Effector memory CD8-positive, alpha-beta T cell (primary cell): ENCODE data around the gene SAMHD1.
"Not testable (repeated sequence)": the region's sequence is repeated elsewhere in the genome, so short reads cannot be mapped to it uniquely, and the experiment has no call there.

ENCODE experiments used
- ATAC-seq: fragments of 150-1000 bp; cut with Tn5 transposase; replicated peaks from 2 replicates; pipeline ENCODE4 v1.10.0; 2021; ENCODE audit warnings: mild to moderate bottlenecking, moderate library complexity
- DNase-seq, 3 experiments: peaks; one replicate each; pipeline ENCODE4 v3.0.0; 2021
- H3K27ac Mint-ChIP-seq, 2 donors: one replicate each; pipeline ENCODE4 v1.8.0; 2022; ENCODE audit warnings: mild to moderate bottlenecking in 2 of 2, mixed read lengths in 2 of 2, moderate library complexity in 2 of 2
- H3K27me3 Mint-ChIP-seq, 2 donors: one replicate each; pipeline ENCODE4 v1.8.0; 2022; ENCODE audit warnings: mixed read lengths in 2 of 2
- H3K36me3 Mint-ChIP-seq: one replicate; pipeline ENCODE4 v1.8.0; 2022; ENCODE audit warnings: mild to moderate bottlenecking, moderate library complexity, mixed read lengths; ENCODE audit not compliant: insufficient read depth
- H3K4me1 Mint-ChIP-seq, 2 donors: one replicate each; pipeline ENCODE4 v1.8.0; 2022; ENCODE audit warnings: low read depth in 2 of 2, mixed read lengths in 2 of 2
- H3K4me3 Mint-ChIP-seq, 2 donors: one replicate each; pipeline ENCODE4 v1.8.0; 2022; ENCODE audit warnings: mild to moderate bottlenecking in 2 of 2, mixed read lengths in 2 of 2, moderate library complexity in 2 of 2
- H3K9me3 Mint-ChIP-seq, 2 donors: one replicate each; pipeline ENCODE4 v1.8.0; 2022; ENCODE audit warnings: mixed read lengths in 2 of 2

Gene SAMHD1

DNA sequence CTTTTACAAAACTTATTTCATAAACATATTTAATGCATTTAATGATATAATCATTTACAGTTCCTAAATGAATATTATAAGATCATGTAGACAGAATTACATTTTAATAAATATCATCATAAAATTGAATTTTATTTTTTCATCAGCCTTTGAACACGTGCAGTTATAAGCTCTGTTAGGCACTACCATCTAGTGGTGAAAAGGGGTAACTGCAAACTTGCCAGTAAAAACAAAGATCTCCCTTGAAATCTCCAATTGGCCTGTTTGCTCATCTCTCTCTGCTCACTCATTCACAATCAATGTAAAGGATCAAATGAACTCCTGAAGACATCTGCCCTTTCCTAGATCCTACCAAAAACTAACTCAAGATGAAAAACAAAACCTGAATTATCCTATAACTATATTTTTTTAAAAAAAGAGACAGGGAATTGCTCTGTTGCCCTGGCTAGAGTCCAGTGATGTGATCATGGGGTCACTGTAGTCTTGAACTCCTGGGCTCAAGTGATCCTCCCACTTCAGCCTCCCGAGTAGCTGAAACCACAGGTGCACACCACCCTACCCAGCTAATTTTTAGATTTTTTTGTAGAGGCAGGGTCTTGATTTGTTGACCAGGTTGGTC, 31.7 kb downstream of the SAMHD1 start:
- peak; percentile 66 for ATAC-seq
- H3K4me3 Mint-ChIP-seq: no peak overlapping the region
- H3K9me3 Mint-ChIP-seq: no peaks in the 10 kb centered on the region
- peaks cover 3 to 17% of the 10 kb centered on the region in 2 donors for H3K4me1 Mint-ChIP-seq
- H3K27me3 Mint-ChIP-seq: no peaks in the 10 kb centered on the region
- peak overlapping the region; percentile 71 to 80 for H3K27ac Mint-ChIP-seq
- H3K36me3 Mint-ChIP-seq: peaks cover 99% of the 10 kb centered on the region
- peak; percentile 38 to 46 (median 41) for DNase-seq

DNA sequence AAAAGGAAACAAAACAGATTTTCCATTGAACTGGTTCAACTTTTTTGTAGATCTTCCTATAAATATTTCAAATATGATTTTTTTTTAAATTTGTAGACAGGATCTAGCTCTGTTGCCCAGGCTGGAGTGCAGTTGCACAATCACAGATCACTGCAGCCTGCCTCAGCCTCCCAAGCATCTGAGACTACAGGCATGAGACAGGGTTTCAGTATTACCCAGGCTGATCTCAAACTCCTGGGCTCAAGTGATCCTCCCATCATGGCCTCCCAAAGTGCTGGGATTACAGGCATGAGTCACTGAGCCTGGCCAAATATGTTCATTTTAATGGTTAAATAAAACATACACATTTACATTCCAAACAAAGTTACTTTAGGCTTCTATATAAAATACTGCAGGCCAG, 33.6 kb downstream of the SAMHD1 start:
- Mint-ChIP-seq H3K27ac (no peak overlapping the region), H3K27me3 (no peaks in the 10 kb centered on the region), H3K36me3 (peaks cover 100% of the 10 kb centered on the region), H3K4me3 (no peak overlapping the region), H3K9me3 (no peaks in the 10 kb centered on the region), H3K4me1 (peaks cover 3% of the 10 kb centered on the region in 2 donors)
- no peak for DNase-seq
- ATAC-seq: no peak

DNA sequence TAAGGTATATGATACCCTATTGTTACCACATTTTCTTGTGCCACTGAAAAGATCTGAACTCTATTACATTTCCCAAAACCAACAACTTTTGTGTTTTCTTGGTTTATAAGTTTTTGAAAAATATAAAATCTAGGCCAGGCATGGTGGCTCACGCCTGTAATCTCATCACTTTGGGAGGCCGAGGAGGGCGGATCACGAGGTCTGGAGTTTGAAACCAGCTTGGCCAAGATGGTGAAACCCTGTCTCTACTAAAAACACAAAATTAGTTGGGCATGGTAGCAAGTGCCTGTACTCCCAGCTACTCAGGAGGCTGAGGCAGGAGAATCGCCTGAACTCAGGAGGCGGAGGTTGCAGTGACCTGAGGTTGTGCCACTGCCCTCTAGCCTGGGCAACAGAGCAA, 34.3 kb downstream of the SAMHD1 start:
- H3K4me3 Mint-ChIP-seq: no peak overlapping the region
- H3K27ac Mint-ChIP-seq: no peak overlapping the region
- no peaks in the 10 kb centered on the region for H3K9me3 Mint-ChIP-seq
- ATAC-seq (no peak), DNase-seq (no peak)
- no peaks in the 10 kb centered on the region for H3K27me3 Mint-ChIP-seq
- peaks cover 100% of the 10 kb centered on the region for H3K36me3 Mint-ChIP-seq
- peaks cover 3 to 5% of the 10 kb centered on the region in 2 donors for H3K4me1 Mint-ChIP-seq

DNA sequence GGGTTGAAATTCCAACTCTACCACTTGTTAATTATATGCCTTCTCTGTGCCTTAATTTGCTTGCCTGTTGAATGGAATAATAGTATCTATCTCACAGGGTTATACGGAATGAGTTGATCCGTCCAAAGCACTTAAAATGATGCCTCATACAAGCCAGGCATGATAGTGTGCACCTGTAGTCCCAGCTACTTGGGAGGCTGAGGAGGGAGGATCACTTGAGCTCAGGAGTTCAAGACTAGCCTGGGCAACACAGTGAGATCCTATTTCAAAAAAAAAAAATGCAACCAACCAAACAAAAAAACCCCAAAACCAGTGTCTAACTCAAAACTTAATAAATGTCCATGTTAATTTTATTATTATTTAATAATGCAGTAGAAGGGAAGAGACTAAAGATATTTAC, 35.3 kb downstream of the SAMHD1 start:
- peaks cover 4 to 9% of the 10 kb centered on the region in 2 donors for H3K4me1 Mint-ChIP-seq
- H3K9me3 Mint-ChIP-seq: no peaks in the 10 kb centered on the region
- no peaks in the 10 kb centered on the region for H3K27me3 Mint-ChIP-seq
- H3K4me3 Mint-ChIP-seq: no peak overlapping the region
- DNase-seq (no peak), ATAC-seq (no peak)
- H3K36me3 Mint-ChIP-seq: peaks cover 100% of the 10 kb centered on the region
- no peak overlapping the region for H3K27ac Mint-ChIP-seq

DNA sequence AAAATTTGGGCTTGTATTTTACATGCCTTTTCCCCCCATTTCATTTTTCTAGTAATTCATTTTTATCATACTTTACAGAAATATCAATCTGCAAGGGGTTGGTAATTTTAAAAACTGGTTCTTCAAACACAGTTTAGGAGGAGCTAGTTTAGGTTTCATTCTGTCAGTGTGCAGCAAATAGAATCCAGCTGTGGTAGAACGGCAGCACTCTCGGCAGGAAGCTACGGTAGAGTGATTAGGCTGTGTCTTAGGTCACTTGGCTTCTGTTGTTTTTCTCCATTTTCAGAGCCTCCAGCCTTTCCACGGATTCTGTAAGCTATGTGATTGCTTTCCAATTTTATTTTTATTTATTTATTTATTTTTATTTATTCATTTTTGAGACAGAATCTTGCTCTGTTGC, 42.9 kb downstream of the SAMHD1 start:
- Mint-ChIP-seq H3K27me3 (no peaks in the 10 kb centered on the region), H3K27ac (no peak overlapping the region), H3K4me1 (peaks cover 7 to 23% of the 10 kb centered on the region in 2 donors), H3K36me3 (peaks cover 98% of the 10 kb centered on the region), H3K9me3 (no peaks in the 10 kb centered on the region), H3K4me3 (no peak overlapping the region)
- ATAC-seq (no peak), DNase-seq (no peak)

DNA sequence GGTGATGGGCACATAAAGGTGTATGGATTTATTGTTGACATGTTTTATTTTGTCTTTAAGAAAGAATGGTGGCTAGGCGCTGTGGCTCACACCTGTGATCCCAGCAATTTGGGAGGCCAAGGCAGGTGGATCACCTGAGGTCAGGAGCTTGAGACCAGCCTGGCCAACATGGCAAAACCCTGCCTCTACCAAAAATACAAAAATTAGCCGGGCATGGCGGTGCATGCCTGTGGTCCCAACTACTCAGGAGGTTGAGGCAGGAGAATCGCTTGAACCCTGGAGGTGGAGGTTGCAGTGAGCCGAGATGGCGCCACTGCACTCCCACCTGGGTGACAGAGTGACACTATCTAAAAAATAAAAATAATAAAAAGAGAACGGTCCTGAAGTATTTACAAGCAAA, 45.4 kb downstream of the SAMHD1 start:
- peaks cover 96% of the 10 kb centered on the region for H3K36me3 Mint-ChIP-seq
- not testable (repeated sequence) for H3K9me3 Mint-ChIP-seq, H3K4me3 Mint-ChIP-seq, H3K27me3 Mint-ChIP-seq, DNase-seq, ATAC-seq
- peaks cover 7 to 20% of the 10 kb centered on the region in 2 donors for H3K4me1 Mint-ChIP-seq
- peak overlapping the region in 1 of 2 donors; percentile 38 for H3K27ac Mint-ChIP-seq

- peaks cover 97% of the 10 kb centered on the region for H3K36me3 Mint-ChIP-seq
Measured at GRCh38 chr20:36905566-36905965, 45.9 kb downstream of the SAMHD1 start.

GRCh38 chr20:36904690-36905089, 46.8 kb downstream of the SAMHD1 start:
- no peak for DNase-seq
- Mint-ChIP-seq H3K4me1 (peaks cover 7 to 20% of the 10 kb centered on the region in 2 donors), H3K36me3 (peaks cover 97% of the 10 kb centered on the region), H3K27ac (peak overlapping the region; percentile 46 to 68), H3K4me3 (no peak overlapping the region), H3K27me3 (no peaks in the 10 kb centered on the region), H3K9me3 (no peaks in the 10 kb centered on the region)
- ATAC-seq: no peak

More at GRCh38 chr20:36905566-36905965, 45.9 kb downstream of the SAMHD1 start:
- H3K9me3 Mint-ChIP-seq, H3K4me3 Mint-ChIP-seq, ATAC-seq, DNase-seq, H3K27me3 Mint-ChIP-seq: not testable (repeated sequence)
- peaks cover 7 to 20% of the 10 kb centered on the region in 2 donors for H3K4me1 Mint-ChIP-seq
- peak overlapping the region; percentile 38 to 68 for H3K27ac Mint-ChIP-seq

DNA sequence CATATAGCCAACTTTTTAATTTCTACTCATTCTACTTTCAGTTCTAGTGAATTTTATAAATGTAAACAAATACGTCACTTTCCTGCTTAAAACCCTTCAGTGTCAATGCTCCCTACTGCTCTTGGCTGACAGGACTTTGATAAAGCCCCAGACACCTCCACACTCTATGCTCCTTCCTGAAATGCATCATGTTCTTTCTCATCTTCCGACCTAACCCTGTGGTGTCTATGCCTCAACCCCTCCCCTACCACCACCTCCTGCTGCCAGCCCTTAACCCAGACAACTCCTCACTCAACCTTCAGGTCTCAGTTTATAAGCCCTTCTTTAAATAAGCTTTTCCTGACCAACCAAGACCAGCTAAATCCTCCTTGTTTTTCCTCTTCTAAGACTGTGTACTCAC, 56.5 kb downstream of the SAMHD1 start:
- no peaks in the 10 kb centered on the region for H3K27me3 Mint-ChIP-seq
- H3K4me1 Mint-ChIP-seq: peaks cover 2 to 15% of the 10 kb centered on the region in 2 donors
- no peaks in the 10 kb centered on the region for H3K9me3 Mint-ChIP-seq
- H3K4me3 Mint-ChIP-seq: no peak overlapping the region
- H3K27ac Mint-ChIP-seq: peak overlapping the region; percentile 75 to 88
- ATAC-seq (no peak), DNase-seq (no peak)
- peaks cover 93% of the 10 kb centered on the region for H3K36me3 Mint-ChIP-seq

- no peaks in the 10 kb centered on the region for H3K27me3 Mint-ChIP-seq
- no peak for DNase-seq
- no peak overlapping the region for H3K4me3 Mint-ChIP-seq
- no peaks in the 10 kb centered on the region for H3K9me3 Mint-ChIP-seq
- H3K4me1 Mint-ChIP-seq: peaks cover 2 to 15% of the 10 kb centered on the region in 2 donors
- peaks cover 80% of the 10 kb centered on the region for H3K36me3 Mint-ChIP-seq
- H3K27ac Mint-ChIP-seq: no peak overlapping the region
- no peak for ATAC-seq
Measured at GRCh38 chr20:36893801-36894200, 57.7 kb downstream of the SAMHD1 start.

DNA sequence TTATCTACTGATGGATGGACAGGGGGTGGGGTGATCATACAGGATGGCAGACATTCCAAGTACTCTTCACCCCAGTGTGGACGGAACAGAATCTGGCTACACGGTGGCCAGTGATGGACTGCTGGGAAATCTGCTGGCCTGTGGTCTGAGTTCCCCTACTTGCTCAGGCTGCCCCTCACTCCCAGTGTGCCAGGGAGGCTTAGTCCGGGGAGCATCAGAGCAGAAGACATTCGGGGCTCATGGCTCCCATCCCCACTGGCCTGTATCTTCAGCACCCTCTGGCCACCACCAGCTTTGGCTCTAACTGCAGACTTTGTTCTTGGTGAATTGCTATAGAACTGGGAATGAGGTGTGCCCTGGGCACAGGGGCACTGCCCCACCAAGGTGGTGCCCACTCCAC, 60.3 kb downstream of the SAMHD1 start:
- Mint-ChIP-seq H3K27me3 (no peaks in the 10 kb centered on the region), H3K27ac (peak overlapping the region in 1 of 2 donors; percentile 33), H3K4me3 (no peak overlapping the region), H3K4me1 (peaks cover 15 to 22% of the 10 kb centered on the region in 2 donors), H3K9me3 (no peaks in the 10 kb centered on the region), H3K36me3 (peaks cover 59% of the 10 kb centered on the region)
- ATAC-seq (no peak), DNase-seq (no peak)

- Mint-ChIP-seq H3K27me3 (no peaks in the 10 kb centered on the region), H3K4me1 (peaks cover 15 to 22% of the 10 kb centered on the region in 2 donors), H3K36me3 (peaks cover 53% of the 10 kb centered on the region), H3K9me3 (no peaks in the 10 kb centered on the region), H3K27ac (peak overlapping the region in 1 of 2 donors; percentile 74), H3K4me3 (no peak overlapping the region)
- ATAC-seq (no peak), DNase-seq (no peak)
Measured at GRCh38 chr20:36890586-36890985, 60.9 kb downstream of the SAMHD1 start.

DNA sequence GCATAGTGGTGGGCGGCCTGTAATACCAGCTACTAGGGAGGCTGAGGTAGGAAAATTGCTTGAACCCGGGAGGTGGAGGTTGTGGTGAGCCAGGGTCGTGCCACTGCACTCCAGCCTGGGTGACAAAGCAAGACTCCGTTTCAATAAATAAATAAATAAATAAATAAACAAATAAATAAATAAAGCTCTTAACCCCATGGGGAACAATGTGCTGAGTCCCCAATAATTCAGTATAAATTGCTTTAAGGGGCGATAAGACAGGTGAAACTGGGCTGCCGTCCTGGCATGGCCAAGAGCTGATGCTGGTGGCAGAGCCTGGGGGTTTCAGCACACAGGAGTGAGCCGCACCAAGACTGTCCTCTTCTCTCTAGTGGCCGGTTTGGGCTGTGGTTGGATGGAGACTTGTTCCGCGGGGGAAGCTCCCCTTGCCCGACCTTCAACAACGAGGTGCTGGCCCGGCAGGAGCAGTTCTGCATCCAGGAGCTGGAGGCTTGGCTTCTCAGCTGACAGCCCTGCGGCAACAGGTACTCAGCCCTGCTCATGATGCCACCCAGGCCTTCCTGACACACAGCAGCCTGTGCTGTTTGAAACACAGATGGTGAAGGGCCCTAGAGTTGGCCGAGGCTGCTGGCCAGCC, 62.5 kb downstream of the SAMHD1 start:
- peaks cover 15 to 18% of the 10 kb centered on the region in 2 donors for H3K4me1 Mint-ChIP-seq
- H3K27me3 Mint-ChIP-seq: no peaks in the 10 kb centered on the region
- no peak overlapping the region for H3K4me3 Mint-ChIP-seq
- ATAC-seq: no peak
- DNase-seq: no peak
- H3K9me3 Mint-ChIP-seq: no peaks in the 10 kb centered on the region
- peaks cover 40% of the 10 kb centered on the region for H3K36me3 Mint-ChIP-seq
- no peak overlapping the region for H3K27ac Mint-ChIP-seq

DNA sequence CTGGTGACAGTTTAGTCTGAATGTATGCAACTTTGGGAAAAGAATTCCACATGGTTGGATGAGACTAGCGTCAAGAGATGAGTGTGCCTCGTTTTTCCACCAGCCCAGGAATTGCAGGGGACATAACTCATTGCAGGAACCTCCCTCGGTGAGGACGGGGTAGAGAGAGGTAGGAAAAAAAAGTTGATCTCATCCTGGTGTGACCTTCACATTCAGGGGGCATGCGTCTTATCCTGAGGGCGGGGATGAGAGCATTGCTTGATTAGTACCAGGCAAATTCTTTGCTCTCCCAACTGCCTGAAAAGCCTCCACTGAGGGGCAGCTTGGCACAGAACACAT, 63.8 kb downstream of the SAMHD1 start:
- Mint-ChIP-seq H3K9me3 (no peaks in the 10 kb centered on the region), H3K27me3 (no peaks in the 10 kb centered on the region), H3K4me3 (no peak overlapping the region), H3K27ac (peak overlapping the region; percentile 15 to 60), H3K4me1 (peaks cover 15 to 18% of the 10 kb centered on the region in 2 donors), H3K36me3 (peaks cover 29% of the 10 kb centered on the region)
- DNase-seq (no peak), ATAC-seq (peak; percentile 4)
